ENCODE results near the gene NOL3.
A peak's percentile ranks its signal among the peaks of the same experiment; 100 is the strongest.

The NOL3 gene

DNA sequence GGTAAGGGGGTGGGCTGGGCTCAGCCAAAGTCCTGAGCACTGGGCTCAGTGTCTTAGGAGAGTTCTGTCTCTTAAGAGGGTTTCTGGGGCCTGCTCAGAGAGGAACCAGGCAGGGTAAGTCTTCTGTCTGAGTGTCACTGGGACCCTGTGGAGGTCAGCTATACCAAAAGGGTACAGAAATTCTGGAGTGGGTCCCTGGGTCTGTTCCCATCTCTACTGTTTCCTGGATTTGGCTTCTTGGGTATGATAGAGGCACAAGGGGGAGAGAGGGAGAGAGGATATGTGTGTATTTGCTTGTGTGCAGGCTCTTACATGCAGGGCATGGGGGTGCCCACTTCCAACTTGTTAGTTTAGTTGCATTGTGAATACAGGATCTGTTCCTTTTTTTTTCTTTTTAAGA lies 23.2 kb downstream of the NOL3 start:
- Histone ChIP-seq H3K36me3 (peaks cover 47% of the 10 kb centered on the region), H3K9me3 (no peaks in the 10 kb centered on the region), H3K4me3 (ENCODE audit: low read depth, low read length) (peak overlapping the region; percentile 100; the same call in 1 of the 2 replicates), H3K4me1 (no peaks in the 10 kb centered on the region), H3K27me3 (no peaks in the 10 kb centered on the region)
- DNase-seq: no peak
- TF ChIP-seq, protein P1, sequence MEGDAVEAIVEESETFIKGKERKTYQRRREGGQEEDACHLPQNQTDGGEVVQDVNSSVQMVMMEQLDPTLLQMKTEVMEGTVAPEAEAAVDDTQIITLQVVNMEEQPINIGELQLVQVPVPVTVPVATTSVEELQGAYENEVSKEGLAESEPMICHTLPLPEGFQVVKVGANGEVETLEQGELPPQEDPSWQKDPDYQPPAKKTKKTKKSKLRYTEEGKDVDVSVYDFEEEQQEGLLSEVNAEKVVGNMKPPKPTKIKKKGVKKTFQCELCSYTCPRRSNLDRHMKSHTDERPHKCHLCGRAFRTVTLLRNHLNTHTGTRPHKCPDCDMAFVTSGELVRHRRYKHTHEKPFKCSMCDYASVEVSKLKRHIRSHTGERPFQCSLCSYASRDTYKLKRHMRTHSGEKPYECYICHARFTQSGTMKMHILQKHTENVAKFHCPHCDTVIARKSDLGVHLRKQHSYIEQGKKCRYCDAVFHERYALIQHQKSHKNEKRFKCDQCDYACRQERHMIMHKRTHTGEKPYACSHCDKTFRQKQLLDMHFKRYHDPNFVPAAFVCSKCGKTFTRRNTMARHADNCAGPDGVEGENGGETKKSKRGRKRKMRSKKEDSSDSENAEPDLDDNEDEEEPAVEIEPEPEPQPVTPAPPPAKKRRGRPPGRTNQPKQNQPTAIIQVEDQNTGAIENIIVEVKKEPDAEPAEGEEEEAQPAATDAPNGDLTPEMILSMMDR (IDR thresholded peaks at IDR 0.05; ENCODE audit: low read depth, low read length): no peak

DNA sequence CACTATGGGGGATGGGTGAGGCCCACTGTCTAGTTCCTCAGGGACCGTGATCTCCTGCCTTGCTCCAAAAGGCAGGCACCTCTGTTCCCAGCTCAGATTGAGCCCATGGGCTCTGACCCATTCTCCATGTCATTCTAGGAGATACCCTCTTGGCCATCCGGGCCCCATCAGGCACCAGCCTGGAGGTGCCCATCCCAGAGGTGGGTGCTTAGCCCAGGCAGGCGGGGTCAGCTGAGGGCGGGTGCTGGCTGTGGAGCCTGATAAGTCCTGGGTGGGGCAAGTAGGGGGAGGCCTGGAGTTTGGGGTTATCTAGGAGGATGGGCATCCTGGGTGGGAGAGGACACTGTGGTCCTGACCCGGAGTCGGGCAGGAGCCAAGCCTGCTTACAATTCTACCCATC lies 23.9 kb downstream of the NOL3 start:
- no peak for DNase-seq
- H3K36me3 ChIP-seq: peaks cover 50% of the 10 kb centered on the region
- H3K4me1 ChIP-seq: no peaks in the 10 kb centered on the region
- no peaks in the 10 kb centered on the region for H3K27me3 ChIP-seq
- no peaks in the 10 kb centered on the region for H3K9me3 ChIP-seq
- TF ChIP-seq, protein P1 (IDR thresholded peaks at IDR 0.05; ENCODE audit: low read depth, low read length): no peak
- H3K4me3 ChIP-seq (ENCODE audit: low read depth, low read length): no peak overlapping the region

DNA sequence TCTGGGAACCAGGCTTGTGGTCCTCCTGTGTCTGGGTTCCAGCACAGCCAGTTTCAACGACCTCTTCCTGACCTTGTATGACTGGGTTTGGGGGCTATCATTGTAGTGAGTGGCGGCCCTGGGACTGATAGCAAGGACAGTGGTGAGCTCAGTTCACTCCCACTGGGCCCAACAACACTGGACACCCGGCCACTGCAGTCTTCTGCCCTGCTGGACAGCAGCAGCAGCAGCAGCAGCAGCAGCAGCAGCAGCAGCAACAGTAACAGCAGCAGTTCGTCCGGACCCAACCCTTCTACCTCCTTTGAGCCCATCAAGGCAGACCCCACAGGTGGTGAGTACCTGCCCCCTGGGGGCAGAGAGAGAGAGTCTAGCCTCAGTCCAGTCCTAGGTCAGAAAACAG lies 25.3 kb downstream of the NOL3 start:
- Histone ChIP-seq H3K4me3 (ENCODE audit: low read depth, low read length) (no peak overlapping the region), H3K9me3 (no peaks in the 10 kb centered on the region), H3K27me3 (no peaks in the 10 kb centered on the region), H3K36me3 (peaks cover 53% of the 10 kb centered on the region), H3K4me1 (no peaks in the 10 kb centered on the region)
- TF ChIP-seq, protein P1 (IDR thresholded peaks at IDR 0.05; ENCODE audit: low read depth, low read length): no peak
- DNase-seq: no peak

DNA sequence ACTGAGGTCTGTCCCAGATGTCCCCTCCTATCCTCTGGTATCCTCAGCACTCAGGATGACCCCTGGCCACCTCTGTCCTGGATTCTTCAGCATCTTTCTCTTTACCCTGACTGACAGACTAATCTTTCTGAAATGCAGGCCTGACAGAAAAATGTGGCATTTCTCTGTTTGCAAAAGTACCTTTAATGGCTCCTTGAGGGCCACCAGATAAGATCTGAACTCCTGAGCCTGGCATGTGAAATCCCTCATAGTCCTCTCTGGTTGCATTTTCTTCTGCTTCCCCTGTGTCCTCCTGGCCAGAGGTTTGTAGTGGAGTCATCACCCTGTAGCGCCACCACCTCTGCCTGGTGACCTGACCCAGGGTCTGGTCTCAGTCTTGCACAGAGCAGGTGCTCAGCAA lies 26.5 kb downstream of the NOL3 start:
- TF ChIP-seq, protein P1 (IDR thresholded peaks at IDR 0.05; ENCODE audit: low read depth, low read length): no peak
- Histone ChIP-seq H3K36me3 (peaks cover 58% of the 10 kb centered on the region), H3K4me1 (no peaks in the 10 kb centered on the region), H3K27me3 (no peaks in the 10 kb centered on the region), H3K9me3 (no peaks in the 10 kb centered on the region), H3K4me3 (ENCODE audit: low read depth, low read length) (no peak overlapping the region)
- no peak for DNase-seq

DNA sequence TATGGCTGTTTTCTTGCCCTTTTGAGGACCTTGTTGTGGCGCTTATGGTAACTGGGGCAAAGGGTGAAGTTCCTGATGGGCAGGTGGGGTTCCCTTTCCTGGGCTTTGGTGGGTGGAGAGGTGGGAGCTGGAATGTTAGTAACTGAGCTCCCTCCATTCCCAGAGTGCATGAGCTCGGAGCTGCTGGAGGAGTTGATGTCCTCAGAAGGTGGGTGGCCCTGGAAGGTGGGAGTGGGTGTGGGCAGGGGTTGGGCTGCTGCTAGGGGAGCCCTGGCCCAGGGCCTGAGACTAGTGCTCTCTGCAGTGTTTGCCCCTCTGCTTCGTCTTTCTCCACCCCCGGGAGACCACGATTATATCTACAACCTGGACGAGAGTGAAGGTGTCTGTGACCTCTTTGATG lies 27.4 kb downstream of the NOL3 start:
- H3K9me3 ChIP-seq: no peaks in the 10 kb centered on the region
- peaks cover 64% of the 10 kb centered on the region for H3K36me3 ChIP-seq
- TF ChIP-seq, protein P1 (IDR thresholded peaks at IDR 0.05; ENCODE audit: low read depth, low read length): no peak
- no peak for DNase-seq
- no peak overlapping the region for H3K4me3 ChIP-seq (ENCODE audit: low read depth, low read length)
- H3K4me1 ChIP-seq: no peaks in the 10 kb centered on the region
- H3K27me3 ChIP-seq: no peaks in the 10 kb centered on the region

DNA sequence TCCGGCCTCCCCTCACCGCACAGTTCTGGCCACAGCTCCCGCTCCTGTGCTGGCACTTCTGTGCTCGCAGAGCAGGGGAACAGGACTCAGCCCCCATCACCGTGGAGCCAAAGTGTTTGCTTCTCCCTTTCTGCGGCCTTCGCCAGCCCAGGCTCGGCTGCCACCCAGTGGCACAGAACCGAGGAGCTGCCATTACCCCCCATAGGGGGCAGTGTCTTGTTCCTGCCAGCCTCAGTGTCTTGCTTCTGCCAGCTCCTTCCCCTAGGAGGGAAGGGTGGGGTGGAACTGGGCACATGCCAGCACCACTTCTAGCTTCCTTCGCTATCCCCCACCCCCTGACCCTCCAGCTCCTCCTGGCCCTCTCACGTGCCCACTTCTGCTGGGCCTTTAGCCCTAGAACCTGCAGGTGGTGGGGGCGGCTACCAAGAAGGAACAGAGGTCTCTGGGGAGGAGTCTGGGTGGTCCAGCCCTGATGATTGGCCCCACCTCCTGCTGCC lies 27.9 kb downstream of the NOL3 start:
- H3K4me3 ChIP-seq (ENCODE audit: low read depth, low read length): no peak overlapping the region
- H3K9me3 ChIP-seq: no peaks in the 10 kb centered on the region
- peak; percentile 65 for DNase-seq
- no peaks in the 10 kb centered on the region for H3K4me1 ChIP-seq
- H3K27me3 ChIP-seq: no peaks in the 10 kb centered on the region
- H3K36me3 ChIP-seq: peaks cover 64% of the 10 kb centered on the region
- TF ChIP-seq, protein P1 (IDR thresholded peaks at IDR 0.05; ENCODE audit: low read depth, low read length): peak; percentile 78

All from BE2C (cell line).